HepG2 (cell line): ENCODE data around the gene GLB1L. TPM values are rescaled to one million over a fixed set of nuclear protein-coding genes. Genes with fewer than 3 reads are reported as not detected.
A peak's percentile ranks its signal among the peaks of the same experiment; 100 is the strongest.

ENCODE experiments used
- AGO2 ChIP-seq: fragments of 200-400 bp; formaldehyde crosslinking; optimal IDR thresholded peaks from 2 replicates; pipeline ENCODE3; 2017; ENCODE audit warnings: mild to moderate bottlenecking, low read depth, low read length, moderate library complexity
- CEBPZ ChIP-seq: IDR thresholded peaks from 2 replicates; pipeline ENCODE4 v1.6.1; 2012; ENCODE audit warnings: low read length, improper control_type of control experiment
- FUBP1 ChIP-seq: sonication (generic); formaldehyde crosslinking; IDR thresholded peaks from 2 replicates; pipeline ENCODE4 v1.5.1; 2020; ENCODE audit warnings: missing genetic modification reagents, mild to moderate bottlenecking, borderline replicate concordance
- HDAC6 ChIP-seq: fragments of 200-600 bp; sonication (generic); IDR thresholded peaks from 2 replicates; pipeline ENCODE4 v1.7.0; 2017; ENCODE audit warnings: mild to moderate bottlenecking, antibody characterized with exemption, low read length, low read depth
- SCMH1 ChIP-seq: sonication (generic); formaldehyde crosslinking; IDR thresholded peaks from 2 replicates; pipeline ENCODE4 v1.9.0; 2021; ENCODE audit warnings: missing genetic modification reagents, mild to moderate bottlenecking, borderline replicate concordance
- ZBTB34 ChIP-seq: sonication (generic); formaldehyde crosslinking; IDR thresholded peaks from 2 replicates; pipeline ENCODE4 v1.8.0; 2022; ENCODE audit warnings: mild to moderate bottlenecking, missing genetic modification reagents
- ZNF570 ChIP-seq: sonication (generic); formaldehyde crosslinking; IDR thresholded peaks from 2 replicates; pipeline ENCODE4 v1.4.0; 2020; ENCODE audit warnings: mild to moderate bottlenecking, missing genetic modification reagents, borderline replicate concordance
- ZNF609 ChIP-seq: sonication (generic); formaldehyde crosslinking; IDR thresholded peaks from 2 replicates; pipeline ENCODE4 v1.4.0; 2020; ENCODE audit warnings: mild to moderate bottlenecking, missing genetic modification reagents, borderline replicate concordance
- ZNF766 ChIP-seq: sonication (generic); formaldehyde crosslinking; IDR thresholded peaks from 2 replicates; pipeline ENCODE4 v1.5.0; 2020; ENCODE audit warnings: missing genetic modification reagents, borderline replicate concordance
- polyA plus RNA-seq, 8 experiments: library from polyadenylated mRNA; depleted of rRNA in 3 of 8; stranded (reverse) in 7 of 8; unstranded in 1 of 8; fragments of >200 nt; fragmentation: Illumina TruSeq in 4 of 8; extraction: Trizol in 4 of 8; gene quantifications; 2 replicates each; pipeline versions ENCODE4 v1.2.1 to v1.2.3, GENCODE V29; 2011 to 2016; ENCODE audit warnings: low read depth in 4 of 8, missing spikeins in 1 of 8, mixed read lengths in 1 of 8; ENCODE audit not compliant: insufficient read depth in 1 of 8
- total RNA-seq, 5 experiments: library from RNA; depleted of rRNA; stranded (reverse); fragments of >200 nt; fragmentation: Illumina TruSeq; extraction: Trizol; gene quantifications; 2 replicates each; pipeline ENCODE4 v1.2.3, GENCODE V29; 2016; ENCODE audit warnings: low read depth in 1 of 5
- TF ChIP-seq, protein P1 (sequence below): sonication (generic); formaldehyde crosslinking; conservative IDR thresholded peaks from 2 replicates; pipeline ENCODE4 v1.5.0; 2020; ENCODE audit warnings: missing genetic modification reagents

The GLB1L gene
- total and polyA plus RNA-seq, 2 of the 13 experiments (the other 11 are each of a cell fraction or from before 2014, with no cell fraction given) = 6.8 to 7.3 TPM

DNA sequence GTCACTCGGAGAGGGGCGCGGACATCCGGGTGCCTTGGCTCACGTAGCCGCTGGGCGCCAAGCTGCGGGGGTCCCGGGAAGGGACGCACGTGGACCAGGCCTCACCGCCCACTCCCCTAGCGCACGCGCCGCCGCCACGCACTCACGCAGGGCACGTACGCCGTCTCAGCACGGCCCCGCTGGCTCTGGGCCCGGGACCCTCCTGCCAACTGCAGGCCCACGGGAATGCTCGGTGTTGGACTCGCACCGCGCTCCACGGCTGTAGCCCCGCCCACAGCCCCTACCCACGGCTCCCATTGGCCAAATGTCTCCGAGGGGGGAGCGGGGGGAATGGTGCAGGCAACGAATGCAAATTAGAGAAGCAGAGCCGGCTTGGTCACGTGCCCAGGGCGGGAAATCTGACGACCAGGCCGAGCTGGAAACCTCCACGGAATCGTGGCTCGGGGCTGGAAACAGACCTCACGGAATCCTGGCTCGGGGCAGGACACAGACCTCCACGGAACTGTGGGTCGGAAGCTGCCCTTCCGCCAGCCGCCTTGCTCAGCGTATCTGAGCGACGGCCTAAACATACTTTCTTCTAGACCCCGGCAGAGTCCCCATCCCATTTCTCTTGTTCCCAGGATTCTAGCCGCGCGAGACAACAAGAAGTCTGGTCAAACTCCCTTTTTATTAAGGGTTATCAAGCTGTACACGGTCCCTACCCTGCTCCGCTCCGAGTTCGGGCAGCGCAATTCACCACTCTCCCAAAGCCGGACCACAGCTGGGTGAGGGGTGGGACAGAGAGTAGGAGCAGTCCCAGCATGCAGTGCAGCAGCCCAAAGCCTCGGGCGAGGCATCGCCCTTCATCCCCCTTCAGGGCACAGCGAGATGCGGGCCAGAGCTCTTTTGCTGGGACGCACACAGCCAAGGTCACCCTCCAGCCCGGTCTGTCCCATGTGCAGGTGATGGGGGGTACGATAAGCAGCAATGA, 26.2 kb downstream of the GLB1L start, which contains the start of gene ABCB6 (continued):
- TF ChIP-seq ZNF609 (CRISPR knock-in tag) (peak; percentile 85; the same call in 1 of the 2 replicates), ZBTB34 (CRISPR knock-in tag) (peak; percentile 94; the same call in 1 of the 2 replicates), AGO2 (peak; percentile 99), SCMH1 (CRISPR knock-in tag) (no peak), ZNF766 (CRISPR knock-in tag) (peak; percentile 74; the same call in 1 of the 2 replicates), HDAC6 (no peak), ZNF570 (CRISPR knock-in tag) (no peak), CEBPZ (no peak), FUBP1 (no peak)
- TF ChIP-seq, protein P1, sequence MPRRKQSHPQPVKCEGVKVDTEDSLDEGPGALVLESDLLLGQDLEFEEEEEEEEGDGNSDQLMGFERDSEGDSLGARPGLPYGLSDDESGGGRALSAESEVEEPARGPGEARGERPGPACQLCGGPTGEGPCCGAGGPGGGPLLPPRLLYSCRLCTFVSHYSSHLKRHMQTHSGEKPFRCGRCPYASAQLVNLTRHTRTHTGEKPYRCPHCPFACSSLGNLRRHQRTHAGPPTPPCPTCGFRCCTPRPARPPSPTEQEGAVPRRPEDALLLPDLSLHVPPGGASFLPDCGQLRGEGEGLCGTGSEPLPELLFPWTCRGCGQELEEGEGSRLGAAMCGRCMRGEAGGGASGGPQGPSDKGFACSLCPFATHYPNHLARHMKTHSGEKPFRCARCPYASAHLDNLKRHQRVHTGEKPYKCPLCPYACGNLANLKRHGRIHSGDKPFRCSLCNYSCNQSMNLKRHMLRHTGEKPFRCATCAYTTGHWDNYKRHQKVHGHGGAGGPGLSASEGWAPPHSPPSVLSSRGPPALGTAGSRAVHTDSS (CRISPR knock-in tag) = no peak
